HepG2 (cell line): ENCODE data around the gene ADSS1. TPM values are rescaled to one million over a fixed set of nuclear protein-coding genes. Genes with fewer than 3 reads are reported as not detected.

ENCODE experiments used
- BRCA1 ChIP-seq: sonication (generic); formaldehyde crosslinking; IDR thresholded peaks from 2 replicates; pipeline ENCODE4 v1.4.0; 2020; ENCODE audit warnings: missing genetic modification reagents
- CENPT ChIP-seq: sonication (generic); formaldehyde crosslinking; IDR thresholded peaks from 2 replicates; pipeline ENCODE4 v1.8.0; 2022; ENCODE audit warnings: low read depth, mild to moderate bottlenecking, moderate library complexity, missing genetic modification reagents
- DNMT3B ChIP-seq: conservative IDR thresholded peaks from 2 replicates; pipeline ENCODE4 v1.6.1; 2016; ENCODE audit warnings: missing biosample characterization, control low read depth
- ELF3 ChIP-seq: IDR thresholded peaks from 2 replicates; pipeline ENCODE4 v1.6.1; 2016; ENCODE audit warnings: missing genetic modification reagents, missing compliant biosample characterization
- NKX3-1 ChIP-seq: sonication (generic); formaldehyde crosslinking; IDR thresholded peaks from 2 replicates; pipeline ENCODE4 v1.5.0; 2020; ENCODE audit warnings: missing genetic modification reagents
- REL ChIP-seq: sonication (generic); formaldehyde crosslinking; conservative IDR thresholded peaks from 2 replicates; pipeline ENCODE4 v1.8.0; 2022; ENCODE audit warnings: mild to moderate bottlenecking, missing genetic modification reagents, moderate library complexity
- SKI ChIP-seq: fragments of 450-650 bp; IDR thresholded peaks from one replicate; pipeline ENCODE4 v1.6.1; 2018; ENCODE audit warnings: mild to moderate bottlenecking; ENCODE audit not compliant: partially characterized antibody
- SMARCE1 ChIP-seq: fragments of 450-650 bp; IDR thresholded peaks from 2 replicates; pipeline ENCODE4 v1.6.1; 2017; ENCODE audit warnings: borderline replicate concordance
- ZNF160 ChIP-seq: sonication (generic); formaldehyde crosslinking; IDR thresholded peaks from 2 replicates; pipeline ENCODE4 v1.8.0; 2022; ENCODE audit warnings: mild to moderate bottlenecking, inconsistent platforms, missing genetic modification reagents
- ZNF276 ChIP-seq: sonication (generic); formaldehyde crosslinking; IDR thresholded peaks from 2 replicates; pipeline ENCODE4 v1.4.0; 2020; ENCODE audit warnings: mild to moderate bottlenecking, low read depth, missing genetic modification reagents
- ZNF619 ChIP-seq: sonication (generic); formaldehyde crosslinking; IDR thresholded peaks from 2 replicates; pipeline ENCODE4 v1.4.0; 2020; ENCODE audit warnings: mild to moderate bottlenecking, missing genetic modification reagents
- ZNF83 ChIP-seq: sonication (generic); formaldehyde crosslinking; IDR thresholded peaks from 2 replicates; pipeline ENCODE4 v1.4.0; 2020; ENCODE audit warnings: missing genetic modification reagents, mild to moderate bottlenecking, borderline replicate concordance
- ZNF878 ChIP-seq: sonication (generic); formaldehyde crosslinking; IDR thresholded peaks from 2 replicates; pipeline ENCODE4 v1.8.1; 2023; ENCODE audit warnings: mild to moderate bottlenecking, missing genetic modification reagents, moderate library complexity
- ZSCAN5A ChIP-seq: sonication (generic); formaldehyde crosslinking; IDR thresholded peaks from 2 replicates; pipeline ENCODE4 v1.8.0; 2022; ENCODE audit warnings: mild to moderate bottlenecking, missing genetic modification reagents, borderline replicate concordance
- polyA plus RNA-seq, 8 experiments: library from polyadenylated mRNA; depleted of rRNA in 3 of 8; stranded (reverse) in 7 of 8; unstranded in 1 of 8; fragments of >200 nt; fragmentation: Illumina TruSeq in 4 of 8; extraction: Trizol in 4 of 8; gene quantifications; 2 replicates each; pipeline versions ENCODE4 v1.2.1 to v1.2.3, GENCODE V29; 2011 to 2016; ENCODE audit warnings: low read depth in 4 of 8, missing spikeins in 1 of 8, mixed read lengths in 1 of 8; ENCODE audit not compliant: insufficient read depth in 1 of 8
- total RNA-seq, 5 experiments: library from RNA; depleted of rRNA; stranded (reverse); fragments of >200 nt; fragmentation: Illumina TruSeq; extraction: Trizol; gene quantifications; 2 replicates each; pipeline ENCODE4 v1.2.3, GENCODE V29; 2016; ENCODE audit warnings: low read depth in 1 of 5
- TF ChIP-seq, protein P1 (sequence below): sonication (generic); formaldehyde crosslinking; IDR thresholded peaks from 2 replicates; pipeline ENCODE4 v1.4.0; 2020; ENCODE audit warnings: missing genetic modification reagents
- TF ChIP-seq, protein P2 (sequence below), 2 experiments: IDR thresholded peaks; 2 replicates each; pipeline ENCODE4 v1.6.1; 2011 to 2012; ENCODE audit warnings: low read length in 2 of 2, borderline replicate concordance in 1 of 2, low read depth in 1 of 2, mild to moderate bottlenecking in 1 of 2, moderate library complexity in 1 of 2

ADSS1 gene
- total and polyA plus RNA-seq, 2 of the 13 experiments (the other 11 are each of a cell fraction or from before 2014, with no cell fraction given) = 1.0 to 36.7 TPM

DNA sequence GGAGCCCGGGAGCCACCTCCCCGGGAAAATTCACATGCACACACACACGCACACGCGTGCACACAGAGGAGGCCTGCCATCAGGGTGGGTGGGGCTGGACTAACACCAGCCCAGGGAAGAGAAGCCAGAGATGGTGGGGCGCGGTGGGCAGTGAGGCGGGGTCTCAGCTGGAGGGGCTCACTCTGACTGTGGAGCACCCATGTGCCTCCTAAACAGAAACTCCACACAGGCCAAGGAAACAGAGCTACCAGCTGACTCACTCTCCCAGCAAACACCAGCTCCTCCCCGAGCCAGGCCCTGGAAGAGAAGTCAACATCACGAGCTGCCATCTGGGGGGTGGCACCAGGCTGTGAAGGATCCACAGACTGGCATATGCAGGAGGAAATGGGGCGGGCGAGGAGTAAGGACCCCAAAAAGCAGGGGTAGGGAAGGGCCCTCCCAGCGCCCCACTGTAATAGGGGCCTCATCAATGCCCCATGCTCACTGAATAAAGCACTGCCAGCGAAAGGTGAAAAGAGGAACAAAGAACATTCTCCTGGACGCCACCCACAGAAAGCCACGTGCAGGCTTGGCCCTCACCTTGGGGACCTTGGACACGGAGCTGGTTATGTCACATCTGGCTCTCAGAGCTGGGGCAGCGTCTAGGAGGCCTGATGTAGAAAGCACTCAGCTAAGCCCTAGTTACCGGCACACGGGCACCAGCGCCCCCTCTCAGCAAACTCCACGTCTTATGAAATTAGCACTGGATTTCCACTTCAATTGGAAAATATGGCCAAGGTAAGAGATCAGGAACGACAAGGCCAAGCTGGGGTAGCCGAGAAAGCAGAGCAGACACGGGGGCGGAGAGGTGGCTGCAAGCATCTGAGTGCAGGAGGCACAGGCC lies 43.0 kb upstream of the ADSS1 start (continued):
- TF ChIP-seq, protein P1, sequence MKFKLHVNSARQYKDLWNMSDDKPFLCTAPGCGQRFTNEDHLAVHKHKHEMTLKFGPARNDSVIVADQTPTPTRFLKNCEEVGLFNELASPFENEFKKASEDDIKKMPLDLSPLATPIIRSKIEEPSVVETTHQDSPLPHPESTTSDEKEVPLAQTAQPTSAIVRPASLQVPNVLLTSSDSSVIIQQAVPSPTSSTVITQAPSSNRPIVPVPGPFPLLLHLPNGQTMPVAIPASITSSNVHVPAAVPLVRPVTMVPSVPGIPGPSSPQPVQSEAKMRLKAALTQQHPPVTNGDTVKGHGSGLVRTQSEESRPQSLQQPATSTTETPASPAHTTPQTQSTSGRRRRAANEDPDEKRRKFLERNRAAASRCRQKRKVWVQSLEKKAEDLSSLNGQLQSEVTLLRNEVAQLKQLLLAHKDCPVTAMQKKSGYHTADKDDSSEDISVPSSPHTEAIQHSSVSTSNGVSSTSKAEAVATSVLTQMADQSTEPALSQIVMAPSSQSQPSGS (CRISPR knock-in tag) = 0 out of 2 replicates have a peak, but pooled peaks have one; percentile 14
- TF ChIP-seq ZNF878 (CRISPR knock-in tag) (no peak), ZNF83 (CRISPR knock-in tag) (no peak), NKX3-1 (CRISPR knock-in tag) (no peak), CENPT (no peak), DNMT3B (CRISPR knock-in tag) (peak; percentile 56; the same call in 1 of the 2 replicates), SMARCE1 (no peak), ELF3 (CRISPR knock-in tag) (peak; percentile 31; the same call in 1 of the 2 replicates), BRCA1 (no peak), ZSCAN5A (CRISPR knock-in tag) (no peak), SKI (peak; percentile 32), REL (no peak), ZNF619 (CRISPR knock-in tag) (peak; percentile 16; the same call in 1 of the 2 replicates), ZNF160 (CRISPR knock-in tag) (no peak), ZNF276 (CRISPR knock-in tag) (no peak)
- TF ChIP-seq, protein P2, sequence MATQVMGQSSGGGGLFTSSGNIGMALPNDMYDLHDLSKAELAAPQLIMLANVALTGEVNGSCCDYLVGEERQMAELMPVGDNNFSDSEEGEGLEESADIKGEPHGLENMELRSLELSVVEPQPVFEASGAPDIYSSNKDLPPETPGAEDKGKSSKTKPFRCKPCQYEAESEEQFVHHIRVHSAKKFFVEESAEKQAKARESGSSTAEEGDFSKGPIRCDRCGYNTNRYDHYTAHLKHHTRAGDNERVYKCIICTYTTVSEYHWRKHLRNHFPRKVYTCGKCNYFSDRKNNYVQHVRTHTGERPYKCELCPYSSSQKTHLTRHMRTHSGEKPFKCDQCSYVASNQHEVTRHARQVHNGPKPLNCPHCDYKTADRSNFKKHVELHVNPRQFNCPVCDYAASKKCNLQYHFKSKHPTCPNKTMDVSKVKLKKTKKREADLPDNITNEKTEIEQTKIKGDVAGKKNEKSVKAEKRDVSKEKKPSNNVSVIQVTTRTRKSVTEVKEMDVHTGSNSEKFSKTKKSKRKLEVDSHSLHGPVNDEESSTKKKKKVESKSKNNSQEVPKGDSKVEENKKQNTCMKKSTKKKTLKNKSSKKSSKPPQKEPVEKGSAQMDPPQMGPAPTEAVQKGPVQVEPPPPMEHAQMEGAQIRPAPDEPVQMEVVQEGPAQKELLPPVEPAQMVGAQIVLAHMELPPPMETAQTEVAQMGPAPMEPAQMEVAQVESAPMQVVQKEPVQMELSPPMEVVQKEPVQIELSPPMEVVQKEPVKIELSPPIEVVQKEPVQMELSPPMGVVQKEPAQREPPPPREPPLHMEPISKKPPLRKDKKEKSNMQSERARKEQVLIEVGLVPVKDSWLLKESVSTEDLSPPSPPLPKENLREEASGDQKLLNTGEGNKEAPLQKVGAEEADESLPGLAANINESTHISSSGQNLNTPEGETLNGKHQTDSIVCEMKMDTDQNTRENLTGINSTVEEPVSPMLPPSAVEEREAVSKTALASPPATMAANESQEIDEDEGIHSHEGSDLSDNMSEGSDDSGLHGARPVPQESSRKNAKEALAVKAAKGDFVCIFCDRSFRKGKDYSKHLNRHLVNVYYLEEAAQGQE (IDR thresholded peaks at IDR 0.05; ENCODE audit: borderline replicate concordance in 1 of 2, low read depth in 1 of 2, low read length in 2 of 2) = no peak
